Body of pancreas (tissue), 4 donors: Measurements from ENCODE around the gene TMEM45A. TPM values are rescaled to one million over a fixed set of nuclear protein-coding genes. Genes with fewer than 3 reads are reported as not detected.

ENCODE experiments used
- ATAC-seq: fragments of 150-250 bp; one replicate; pipeline ENCODE4 v1.9.1; 2016
- DNase-seq, 4 donors: peaks; one replicate each; pipeline ENCODE4 v3.0.0-alpha.2; 2019
- H3K27ac ChIP-seq, 4 donors: fragments of 200-600 bp; sonication (generic); 1 replicate in 3 of 4; 2 replicates in 1 of 4; pipeline versions ENCODE4 v1.5.1 to v1.6.1; 2016 to 2019; ENCODE audit warnings: mild to moderate bottlenecking in 1 of 4, mixed read lengths in 1 of 4, moderate library complexity in 1 of 4
- H3K27me3 ChIP-seq, 2 donors: fragments of 200-600 bp; sonication (generic); one replicate each; pipeline ENCODE4 v1.6.0; 2016; ENCODE audit warnings: mild to moderate bottlenecking in 1 of 2
- H3K36me3 ChIP-seq, 2 donors: fragments of 200-600 bp; sonication (generic); replicated peaks in 1 of 2; 2 replicates each; pipeline ENCODE4 v1.5.1; 2016; ENCODE audit warnings: low read depth in 2 of 2; ENCODE audit not compliant: insufficient read depth in 1 of 2
- H3K4me1 ChIP-seq: fragments of 200-600 bp; sonication (generic); one replicate; pipeline ENCODE4 v1.6.0; 2016
- H3K4me3 ChIP-seq, 2 donors: fragments of 200-600 bp; sonication (generic); 1 replicate in 1 of 2; 2 replicates in 1 of 2; pipeline ENCODE4 v1.5.1; 2016 to 2019
- H3K9me3 ChIP-seq, 3 donors: fragments of 200-600 bp; sonication (generic); 1 replicate in 2 of 3; 2 replicates in 1 of 3; pipeline ENCODE4 v1.5.1; 2016
- CTCF ChIP-seq, 7 experiments: fragments of 450-650 bp in 4 of 7; fragments of 200-600 bp in 3 of 7; sonication (generic) in 3 of 7; IDR thresholded peaks; one replicate each; pipeline ENCODE4 v1.5.1; 2016 to 2019; ENCODE audit warnings: antibody characterized with exemption in 7 of 7
- POLR2A ChIP-seq, 3 donors: fragments of 450-650 bp; IDR thresholded peaks; one replicate each; pipeline ENCODE4 v1.6.1; 2016; ENCODE audit warnings: antibody characterized with exemption in 3 of 3, mild to moderate bottlenecking in 2 of 3
- WGBS, 2 donors: methylation state at CpG; one replicate each; pipeline ENCODE4 v1.1.5; 2017; 5-methylcytosine and 5-hydroxymethylcytosine counted together
- intact Hi-C: fragments of 100-400 bp; cut with DNase I; formaldehyde crosslinking; loops from one replicate; pipeline ENCODE4 v1.15.1; 2023
- total RNA-seq, 2 donors: library from RNA; depleted of rRNA; stranded (reverse); fragments of >200 nt; gene quantifications; one replicate each; pipeline ENCODE4 v1.1.0, GENCODE V29; 2016

Gene TMEM45A
- total RNA-seq, 2 donors from 2014 or later: 13.7 to 24.1 TPM

DNA sequence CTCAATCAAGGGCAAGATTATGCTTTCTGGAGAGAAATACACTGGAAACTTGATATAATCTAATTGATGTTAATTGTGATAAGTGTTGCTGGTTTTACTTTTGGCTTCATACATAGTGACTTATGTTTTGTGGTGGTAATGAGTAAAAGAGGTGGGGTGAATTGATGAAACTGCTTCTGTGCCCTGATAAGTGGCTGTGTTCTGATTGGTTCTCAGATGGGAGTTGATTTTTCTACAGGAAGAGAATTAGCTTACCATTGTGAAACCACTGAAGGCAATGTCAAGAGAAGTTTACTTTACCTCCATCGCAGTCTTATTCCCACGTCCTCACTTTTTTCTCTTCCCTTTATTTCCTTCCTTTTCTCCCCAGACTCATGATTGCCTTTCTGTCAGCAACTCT, 23.8 kb downstream of the TMEM45A start:
- WGBS, 2 donors: 59 to 63% methylated on average over 2 of the region's 2 CpGs
- no peaks in the 10 kb centered on the region for H3K27me3 ChIP-seq
- H3K4me3 ChIP-seq: no peak overlapping the region
- TF ChIP-seq CTCF (IDR thresholded peaks at IDR 0.05) (no peak), POLR2A (IDR thresholded peaks at IDR 0.05) (no peak)
- ATAC-seq (peak; percentile 21), DNase-seq (no peak)
- intact Hi-C loops: no loop called here
- H3K4me1 ChIP-seq: no peaks in the 10 kb centered on the region
- H3K36me3 ChIP-seq: no peaks in the 10 kb centered on the region
- no peaks in the 10 kb centered on the region for H3K9me3 ChIP-seq
- no peak overlapping the region for H3K27ac ChIP-seq

DNA sequence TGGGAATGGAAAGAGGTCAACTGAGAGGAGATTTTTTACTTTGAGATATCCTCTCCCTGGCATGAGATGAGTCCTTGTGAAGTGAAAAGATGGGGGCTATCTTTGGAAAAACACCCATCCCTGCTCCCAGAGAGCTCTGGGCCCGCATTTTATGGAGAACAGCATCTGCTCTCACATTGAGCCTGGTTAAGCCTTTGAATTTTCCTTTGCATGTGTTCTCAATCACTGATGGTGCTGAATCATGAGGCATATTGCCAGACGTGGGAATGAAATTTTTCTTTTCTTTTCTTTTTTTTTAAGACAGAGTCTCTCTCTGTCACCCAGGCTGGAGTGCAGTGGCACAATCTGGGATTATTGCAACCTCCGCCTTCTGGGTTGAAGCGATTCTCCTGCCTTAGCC, 24.4 kb downstream of the TMEM45A start:
- 89 to 95% methylated on average over 4 of the region's 4 CpGs for WGBS, 2 donors
- no peaks in the 10 kb centered on the region for H3K36me3 ChIP-seq
- H3K9me3 ChIP-seq: no peaks in the 10 kb centered on the region
- no peak for TF ChIP-seq CTCF (IDR thresholded peaks at IDR 0.05)
- no peak for TF ChIP-seq POLR2A (IDR thresholded peaks at IDR 0.05)
- H3K4me1 ChIP-seq: no peaks in the 10 kb centered on the region
- H3K4me3 ChIP-seq: no peak overlapping the region
- H3K27me3 ChIP-seq: no peaks in the 10 kb centered on the region
- no peak overlapping the region for H3K27ac ChIP-seq
- ATAC-seq (no peak), DNase-seq (no peak)
- intact Hi-C loops: no loop called here

DNA sequence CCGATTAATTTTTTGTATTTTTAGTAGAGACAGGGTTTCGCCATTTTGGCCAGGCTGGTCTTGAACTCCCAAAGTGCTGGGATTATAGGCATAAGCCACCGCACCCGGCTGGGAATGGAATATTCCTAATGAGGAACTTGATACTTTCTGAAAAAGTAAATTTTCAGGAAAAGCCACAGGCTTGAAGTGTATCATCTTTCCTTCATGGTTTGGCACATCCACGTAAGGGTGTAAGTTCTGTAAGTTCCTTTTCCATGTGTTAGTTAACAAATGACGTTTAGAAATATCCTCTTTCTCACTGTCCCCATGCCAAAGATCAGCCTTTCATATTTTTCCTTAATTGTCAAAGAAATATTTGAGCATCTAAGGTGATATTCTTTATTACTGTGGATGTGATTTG, 24.9 kb downstream of the TMEM45A start:
- Histone ChIP-seq H3K27ac (no peak overlapping the region), H3K36me3 (no peaks in the 10 kb centered on the region), H3K9me3 (no peaks in the 10 kb centered on the region), H3K4me3 (no peak overlapping the region), H3K4me1 (no peaks in the 10 kb centered on the region), H3K27me3 (no peaks in the 10 kb centered on the region)
- WGBS, 2 donors: 82 to 91% methylated on average over 6 of the region's 6 CpGs
- ATAC-seq: no peak
- DNase-seq: no peak
- no peak for TF ChIP-seq POLR2A (IDR thresholded peaks at IDR 0.05)
- no peak for TF ChIP-seq CTCF (IDR thresholded peaks at IDR 0.05)
- intact Hi-C loops: no loop called here

DNA sequence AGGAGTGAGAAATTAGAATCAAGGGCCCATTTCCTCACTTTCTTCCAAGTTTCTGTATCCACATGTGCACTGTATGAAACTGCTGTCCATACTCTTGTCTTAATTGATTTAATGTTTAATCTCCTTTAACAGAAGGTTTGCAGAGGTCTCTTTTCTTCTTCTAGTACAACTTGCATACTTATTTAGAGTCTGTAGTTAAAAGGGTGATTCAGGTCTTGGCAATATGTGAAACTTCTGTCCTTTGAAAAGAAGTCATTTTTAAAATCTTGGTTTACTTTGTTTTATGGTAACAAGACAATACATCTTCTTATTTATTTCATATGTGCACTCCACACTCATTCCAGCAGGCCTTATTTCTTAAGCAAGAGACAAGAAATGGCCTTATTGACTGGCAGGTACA, 25.8 kb downstream of the TMEM45A start:
- DNase-seq (no peak), ATAC-seq (no peak)
- no peak overlapping the region for H3K4me3 ChIP-seq
- H3K9me3 ChIP-seq: no peaks in the 10 kb centered on the region
- H3K4me1 ChIP-seq: no peaks in the 10 kb centered on the region
- intact Hi-C loops: no loop called here
- TF ChIP-seq POLR2A (IDR thresholded peaks at IDR 0.05) (no peak), CTCF (IDR thresholded peaks at IDR 0.05) (no peak)
- H3K27me3 ChIP-seq: no peaks in the 10 kb centered on the region
- no peaks in the 10 kb centered on the region for H3K36me3 ChIP-seq
- no peak overlapping the region for H3K27ac ChIP-seq

- no peaks in the 10 kb centered on the region for H3K36me3 ChIP-seq
Measured at GRCh38 chr3:100518983-100519382, 26.6 kb downstream of the TMEM45A start.

More at GRCh38 chr3:100518983-100519382, 26.6 kb downstream of the TMEM45A start:
- intact Hi-C loops: no loop called here
- TF ChIP-seq POLR2A (IDR thresholded peaks at IDR 0.05): no peak
- no peak for TF ChIP-seq CTCF (IDR thresholded peaks at IDR 0.05)
- ATAC-seq (no peak), DNase-seq (no peak)
- H3K9me3 ChIP-seq: no peaks in the 10 kb centered on the region
- no peak overlapping the region for H3K4me3 ChIP-seq
- no peak overlapping the region for H3K27ac ChIP-seq
- no peaks in the 10 kb centered on the region for H3K27me3 ChIP-seq
- H3K4me1 ChIP-seq: no peaks in the 10 kb centered on the region
- WGBS, 2 donors: 82 to 84% methylated on average over 4 of the region's 4 CpGs
